Ureter (tissue), 1 donor: Measurements from ENCODE around the gene NPHS1. TPM values are rescaled to one million over a fixed set of nuclear protein-coding genes. Genes with fewer than 3 reads are reported as not detected.
A peak's percentile ranks its signal among the peaks of the same experiment; 100 is the strongest.
"Not testable (repeated sequence)": the region's sequence is repeated elsewhere in the genome, so short reads cannot be mapped to it uniquely, and the experiment has no call there.

ENCODE experiments used
- DNase-seq: peaks from one replicate; pipeline ENCODE4 v3.0.0-alpha.2; 2020; ENCODE audit warnings: low spot score
- total RNA-seq: library from RNA; stranded (reverse); gene quantifications from one replicate; pipeline ENCODE4 v1.2.4, GENCODE V29; 2023
- donor health status: DM: yes; HTN: yes; CAD: no.

Gene NPHS1, protein sequence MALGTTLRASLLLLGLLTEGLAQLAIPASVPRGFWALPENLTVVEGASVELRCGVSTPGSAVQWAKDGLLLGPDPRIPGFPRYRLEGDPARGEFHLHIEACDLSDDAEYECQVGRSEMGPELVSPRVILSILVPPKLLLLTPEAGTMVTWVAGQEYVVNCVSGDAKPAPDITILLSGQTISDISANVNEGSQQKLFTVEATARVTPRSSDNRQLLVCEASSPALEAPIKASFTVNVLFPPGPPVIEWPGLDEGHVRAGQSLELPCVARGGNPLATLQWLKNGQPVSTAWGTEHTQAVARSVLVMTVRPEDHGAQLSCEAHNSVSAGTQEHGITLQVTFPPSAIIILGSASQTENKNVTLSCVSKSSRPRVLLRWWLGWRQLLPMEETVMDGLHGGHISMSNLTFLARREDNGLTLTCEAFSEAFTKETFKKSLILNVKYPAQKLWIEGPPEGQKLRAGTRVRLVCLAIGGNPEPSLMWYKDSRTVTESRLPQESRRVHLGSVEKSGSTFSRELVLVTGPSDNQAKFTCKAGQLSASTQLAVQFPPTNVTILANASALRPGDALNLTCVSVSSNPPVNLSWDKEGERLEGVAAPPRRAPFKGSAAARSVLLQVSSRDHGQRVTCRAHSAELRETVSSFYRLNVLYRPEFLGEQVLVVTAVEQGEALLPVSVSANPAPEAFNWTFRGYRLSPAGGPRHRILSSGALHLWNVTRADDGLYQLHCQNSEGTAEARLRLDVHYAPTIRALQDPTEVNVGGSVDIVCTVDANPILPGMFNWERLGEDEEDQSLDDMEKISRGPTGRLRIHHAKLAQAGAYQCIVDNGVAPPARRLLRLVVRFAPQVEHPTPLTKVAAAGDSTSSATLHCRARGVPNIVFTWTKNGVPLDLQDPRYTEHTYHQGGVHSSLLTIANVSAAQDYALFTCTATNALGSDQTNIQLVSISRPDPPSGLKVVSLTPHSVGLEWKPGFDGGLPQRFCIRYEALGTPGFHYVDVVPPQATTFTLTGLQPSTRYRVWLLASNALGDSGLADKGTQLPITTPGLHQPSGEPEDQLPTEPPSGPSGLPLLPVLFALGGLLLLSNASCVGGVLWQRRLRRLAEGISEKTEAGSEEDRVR (N-terminal part only)
- not detected for total RNA-seq

DNA sequence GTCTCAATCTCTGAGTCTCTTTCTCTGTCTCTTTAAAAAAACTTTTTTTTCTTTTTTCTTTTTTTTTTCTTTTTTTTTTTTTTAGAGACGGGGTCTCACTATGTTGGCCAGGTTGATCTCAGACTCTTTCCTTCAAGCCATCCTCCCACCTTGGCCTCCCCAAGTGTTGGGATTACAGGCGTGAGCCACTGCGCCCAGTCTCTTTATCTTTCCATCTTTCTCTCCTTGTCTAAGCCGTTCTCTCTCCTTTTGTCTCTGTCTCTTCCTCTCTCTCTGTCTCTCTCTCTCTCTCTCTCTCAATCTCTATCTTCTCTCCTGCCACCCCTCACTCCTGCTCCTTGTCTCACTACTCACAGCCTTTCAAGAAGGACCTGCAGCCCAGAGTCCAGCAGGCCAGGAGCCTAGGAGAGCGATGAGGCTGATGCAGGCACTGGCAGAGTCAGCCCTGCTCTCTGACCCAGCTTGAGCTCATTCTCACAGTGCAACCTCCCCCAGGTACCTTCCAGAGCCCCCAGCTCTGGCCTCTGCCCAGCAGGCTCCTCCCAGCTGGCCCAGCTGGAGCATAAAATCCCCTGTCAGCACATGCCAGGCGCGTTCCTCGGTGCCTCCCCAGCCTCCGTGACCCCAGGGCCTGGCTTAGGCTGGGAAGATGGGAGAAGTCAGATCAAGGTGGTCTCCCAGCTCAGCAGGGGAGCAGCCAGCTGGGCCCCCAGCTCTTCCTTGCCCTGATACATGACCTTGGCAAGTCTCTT lies at the start of gene NPHS1:
Gene NPHS1 (minus strand): TSS at position 476 of the 752 bp plus-strand sequence. CDS start 667 bp downstream, outside the sequence.
- DNase-seq = no peak

DNA sequence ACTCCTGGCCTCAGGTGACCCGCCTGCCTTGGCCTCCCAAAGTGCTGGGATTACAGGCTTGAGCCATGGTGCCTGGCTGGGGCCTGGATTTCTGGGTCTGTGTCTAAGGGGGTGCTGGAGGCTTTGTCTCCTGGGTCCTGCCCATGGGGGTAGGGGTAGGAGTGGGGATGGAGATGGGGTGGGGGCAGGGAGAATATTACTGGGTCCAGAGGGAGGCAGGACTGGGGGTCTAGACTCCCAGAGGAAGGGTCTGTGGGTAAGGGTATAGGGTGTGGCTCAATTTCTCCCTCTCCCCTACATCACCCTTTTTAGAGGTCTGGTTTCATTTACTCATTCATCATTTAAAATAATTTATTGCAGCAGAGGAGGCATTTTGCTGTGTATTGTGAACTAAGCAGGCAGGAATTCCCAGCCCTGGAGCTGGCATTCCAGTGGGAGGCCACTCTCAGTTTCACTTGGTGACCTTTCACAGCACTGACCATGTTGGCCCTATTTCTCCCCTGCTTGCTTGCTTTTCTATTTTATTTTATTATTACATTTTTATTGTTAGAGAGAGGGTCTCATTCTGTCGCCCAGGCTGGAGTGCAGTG lies 48.8 kb upstream of the NPHS1 start:
- no peak for DNase-seq

DNA sequence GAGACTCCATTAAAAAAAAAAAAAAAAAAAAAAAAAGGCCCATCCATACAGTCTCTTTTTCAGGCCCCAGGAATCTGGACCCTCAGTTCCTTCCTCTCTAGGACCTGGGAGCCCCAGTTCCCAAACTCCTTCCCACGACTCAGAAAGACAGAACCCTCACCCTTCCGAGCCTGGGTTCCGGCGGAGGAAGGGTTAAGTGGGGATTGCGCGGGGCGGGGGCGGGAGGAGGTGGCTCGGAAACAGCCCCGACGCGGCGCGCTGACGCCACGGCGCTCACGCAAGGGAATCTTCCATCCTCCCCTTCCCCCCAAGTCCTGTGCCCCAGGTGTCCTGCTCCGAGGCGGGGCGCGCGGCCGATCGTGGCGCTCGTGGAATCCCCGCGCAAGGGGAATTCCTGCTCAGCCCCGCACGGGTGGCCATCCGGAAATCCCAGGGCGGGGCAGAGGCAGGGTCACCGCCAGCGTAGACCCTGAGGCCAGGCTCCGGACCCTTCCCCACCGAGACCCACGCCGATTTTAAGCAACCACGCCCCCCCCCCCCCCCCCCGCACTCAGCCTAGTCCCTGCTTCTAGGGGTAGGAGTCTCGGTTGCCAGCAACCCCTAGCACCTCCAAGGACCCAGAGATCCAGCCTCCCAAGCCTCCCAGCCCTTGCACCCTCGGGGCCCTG lies 47.4 kb upstream of the NPHS1 start:
- peak; percentile 83 for DNase-seq

DNA sequence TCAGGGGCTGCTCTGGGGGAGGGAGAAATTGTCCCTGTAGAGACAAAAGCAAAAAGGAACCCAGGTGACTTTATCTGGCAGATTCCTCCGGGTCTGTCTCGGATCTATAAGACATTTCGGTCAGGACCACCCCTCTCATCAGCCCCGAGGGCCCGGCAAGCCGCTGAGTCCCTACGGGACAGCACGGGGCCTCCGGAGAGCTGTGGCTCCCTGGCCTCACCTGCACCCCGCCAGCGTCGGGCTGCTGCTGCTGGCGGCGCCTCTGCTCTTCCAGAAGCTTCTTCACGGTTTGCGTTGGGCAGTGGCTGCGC lies 46.1 kb upstream of the NPHS1 start:
- no peak for DNase-seq

DNA sequence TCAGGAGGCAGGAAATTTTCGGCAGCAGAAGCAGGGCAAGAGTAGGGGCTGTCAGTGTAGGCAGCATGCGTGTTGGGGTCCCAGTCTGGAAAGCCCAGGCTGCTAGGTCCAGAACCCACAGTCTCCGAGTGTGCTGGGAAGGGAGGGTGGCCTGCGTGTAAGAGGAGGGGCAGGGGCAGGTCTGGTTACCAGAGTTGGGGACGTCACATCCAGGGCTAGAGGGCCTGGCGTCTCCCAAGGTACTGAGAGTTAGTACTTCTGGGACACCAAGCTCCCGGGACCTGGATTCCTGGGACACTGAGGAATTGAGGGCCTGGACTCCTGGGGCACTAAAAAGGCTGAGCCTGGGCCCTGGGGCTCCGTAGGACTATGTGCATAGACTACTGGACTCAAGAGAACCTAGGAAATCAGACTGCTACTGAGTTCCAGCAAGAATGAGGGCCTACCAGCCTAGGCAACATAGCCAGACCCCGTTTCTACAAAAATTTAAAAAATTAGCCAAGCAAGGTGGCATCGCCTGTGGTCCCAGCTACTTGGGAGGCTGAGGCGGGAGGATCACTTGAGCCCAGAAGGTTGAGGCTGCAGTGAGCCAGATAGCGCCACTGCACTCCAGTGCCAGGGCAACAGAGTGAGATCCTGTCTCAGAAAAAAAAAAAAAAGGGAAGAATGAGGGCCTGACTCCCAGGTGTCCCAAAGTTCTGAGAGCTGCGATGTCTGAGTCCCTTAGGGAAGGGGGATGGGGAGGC lies 45.6 kb upstream of the NPHS1 start:
- DNase-seq = no peak

DNA sequence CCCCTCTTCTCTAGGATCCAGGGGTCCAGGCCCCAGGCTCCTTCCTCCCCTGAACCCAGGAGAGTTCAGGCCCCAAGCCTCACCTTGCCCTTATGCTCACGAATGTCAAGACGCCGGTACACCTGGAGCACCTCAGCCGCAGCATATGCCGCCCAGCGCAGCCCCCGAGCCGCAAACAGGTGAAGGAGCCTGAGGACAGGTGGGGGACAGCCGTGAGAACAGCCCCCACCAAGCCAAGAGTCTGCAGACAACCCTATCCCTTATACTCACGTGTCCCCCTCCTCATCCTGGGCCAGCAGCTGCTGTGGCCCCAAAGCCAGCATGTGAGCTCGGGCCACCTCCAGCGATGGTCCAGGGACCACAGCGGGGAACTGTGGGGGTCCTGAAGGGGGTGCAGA lies 44.3 kb upstream of the NPHS1 start:
- DNase-seq = no peak

DNA sequence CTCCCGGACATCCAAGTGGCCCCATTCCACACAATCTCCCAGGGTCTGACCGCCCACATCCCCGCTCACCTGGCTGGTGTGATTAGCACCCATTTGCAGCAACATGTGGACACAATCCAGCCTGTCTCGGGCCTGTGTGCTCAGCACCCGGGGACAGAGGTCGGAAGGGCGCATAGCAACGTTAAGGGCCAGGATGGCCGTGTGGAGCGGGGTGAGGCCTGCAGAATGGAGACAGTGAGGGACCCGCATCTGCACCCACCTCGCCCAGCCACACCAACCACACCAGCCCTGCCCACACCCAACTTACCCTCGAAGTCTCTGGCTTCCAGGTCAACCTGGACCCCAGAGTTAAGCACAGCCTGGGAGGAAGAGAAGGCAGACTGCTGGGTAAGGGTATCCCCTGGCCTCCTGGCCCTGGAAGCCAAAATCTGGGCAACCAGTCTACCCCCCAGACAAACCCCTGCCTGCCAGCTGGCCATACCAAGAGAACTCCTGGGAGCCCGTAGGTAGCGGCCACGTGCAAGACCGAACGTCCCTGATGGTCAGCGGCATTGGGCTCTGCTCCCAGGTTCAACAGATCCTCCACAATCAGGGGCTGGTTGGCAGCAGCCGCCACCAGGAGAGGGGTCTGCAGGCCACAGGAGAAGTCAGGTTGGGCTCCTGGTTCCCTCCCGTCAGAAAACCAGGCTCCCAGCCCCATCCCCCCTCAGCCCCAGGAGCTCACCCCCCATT lies 43.8 kb upstream of the NPHS1 start:
- no peak for DNase-seq

DNA sequence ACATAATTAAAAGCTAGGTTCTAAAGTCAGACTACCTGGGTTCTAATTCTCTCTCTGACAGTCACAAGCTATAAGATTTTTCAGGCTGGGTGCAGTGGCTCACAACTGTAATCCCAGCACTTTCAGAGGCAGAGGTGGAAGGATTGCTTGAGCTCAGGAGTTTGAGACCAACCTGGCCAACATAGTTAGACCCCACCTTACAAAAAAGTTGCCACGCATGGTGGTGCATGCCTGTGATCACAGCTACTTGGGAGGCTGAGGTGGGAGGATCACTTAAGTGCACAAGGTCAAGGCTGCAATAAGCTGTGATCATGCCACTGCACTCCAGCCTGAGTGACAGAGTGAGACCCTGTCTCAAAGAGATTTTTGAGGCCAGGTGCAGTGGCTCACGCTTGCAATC lies 42.0 kb upstream of the NPHS1 start:
- DNase-seq = no peak

DNA sequence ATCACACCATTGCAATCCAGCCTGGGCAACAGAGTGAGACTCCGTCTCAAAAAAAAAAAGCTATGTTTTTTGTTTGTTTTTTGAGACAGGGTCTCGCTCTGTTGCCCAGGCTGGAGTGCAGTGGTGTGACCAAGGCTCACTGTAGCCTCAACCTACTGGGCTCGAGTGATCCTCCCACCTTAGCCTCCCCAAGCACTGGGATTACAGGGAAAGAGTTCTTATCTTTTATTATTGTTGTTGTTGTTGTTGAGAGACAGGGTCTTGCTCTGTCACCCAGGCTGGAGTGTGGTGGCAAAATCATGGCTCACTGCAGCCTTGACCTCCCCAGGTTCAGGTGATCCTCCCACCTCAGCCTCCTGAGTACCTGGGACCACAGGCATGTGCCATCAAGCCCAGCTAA lies 39.5 kb upstream of the NPHS1 start:
- not testable (repeated sequence) for DNase-seq

DNA sequence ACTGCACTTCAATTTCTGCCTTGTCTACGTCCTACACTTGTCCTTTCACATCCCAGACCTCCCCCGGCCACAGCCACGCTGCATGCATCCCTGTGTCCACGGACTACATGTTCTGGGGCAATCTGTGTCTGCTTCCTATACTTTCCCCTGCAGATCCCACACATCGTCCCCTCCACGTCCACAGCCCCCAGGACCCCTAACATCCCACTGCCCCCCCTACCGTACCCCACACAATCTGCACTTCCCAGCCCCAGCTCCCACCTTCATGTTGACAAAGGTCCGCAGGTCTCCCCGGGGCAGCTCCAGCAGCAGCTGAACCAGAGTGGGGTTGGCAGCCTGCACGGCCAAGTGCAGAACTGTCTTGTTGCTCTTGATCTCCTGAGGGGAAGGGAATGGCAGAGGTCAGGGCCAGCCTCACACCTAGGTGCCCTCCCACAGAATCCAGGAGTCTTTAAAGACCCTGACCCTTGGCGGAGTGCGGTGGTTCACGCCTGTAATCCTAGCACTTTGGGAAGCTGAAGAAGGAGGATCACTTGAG lies 37.9 kb upstream of the NPHS1 start:
- no peak for DNase-seq

DNA sequence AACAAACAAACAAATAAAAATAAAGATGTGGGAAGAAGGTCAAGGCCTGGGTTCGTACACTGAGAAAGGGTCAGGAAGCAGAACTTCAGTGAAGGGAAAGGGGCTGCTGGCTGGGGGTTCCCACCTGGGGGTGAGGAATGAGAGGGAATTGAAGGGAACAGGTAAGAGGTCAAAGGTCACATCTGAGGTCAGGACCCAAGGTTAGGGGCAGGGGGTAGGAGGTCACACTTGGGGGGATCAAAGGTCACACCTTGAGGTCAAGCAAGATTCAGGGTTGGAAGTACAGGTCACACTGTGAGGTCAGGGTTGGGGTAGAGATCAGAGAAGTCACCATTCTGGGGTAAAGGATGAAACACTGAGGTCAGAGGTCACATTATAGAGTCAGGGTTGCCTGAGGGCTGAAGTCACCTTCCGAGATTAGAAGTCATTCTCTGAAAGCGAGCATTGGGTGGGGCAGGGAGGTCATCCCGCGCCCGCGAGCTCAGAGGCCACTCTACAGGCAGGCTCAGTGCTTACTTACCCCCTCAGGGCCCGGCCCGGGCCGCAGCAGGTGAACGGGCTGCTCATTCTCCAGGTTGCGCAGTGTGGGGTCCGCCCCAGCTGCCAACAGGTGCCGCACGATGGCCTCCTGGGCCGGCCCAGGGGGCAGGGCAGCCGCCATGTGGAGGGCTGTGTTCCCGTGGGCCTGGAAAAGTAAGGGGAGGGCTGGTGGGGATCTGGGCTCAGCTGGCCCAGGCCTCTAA lies 37.2 kb upstream of the NPHS1 start:
- DNase-seq = no peak

DNA sequence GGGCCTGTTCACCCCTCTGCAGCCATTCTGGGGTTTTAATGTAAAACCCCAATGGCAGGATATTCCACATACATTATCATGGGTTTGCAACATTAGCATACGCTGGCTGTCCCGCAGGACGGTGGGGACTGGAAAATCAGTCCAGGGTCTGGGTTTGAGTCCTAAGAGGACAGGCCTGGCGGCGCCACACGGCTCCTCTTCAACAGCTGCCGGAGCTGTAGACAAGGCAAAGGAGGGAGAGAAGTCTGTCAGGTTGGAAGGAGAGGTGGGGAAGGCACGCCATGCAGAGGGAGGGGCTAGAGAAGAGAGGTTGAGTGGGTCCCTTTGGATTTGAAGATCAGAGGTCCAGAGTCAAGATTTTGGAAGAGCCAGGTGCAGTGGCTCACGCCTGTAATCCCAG lies 36.1 kb upstream of the NPHS1 start:
- no peak for DNase-seq

DNA sequence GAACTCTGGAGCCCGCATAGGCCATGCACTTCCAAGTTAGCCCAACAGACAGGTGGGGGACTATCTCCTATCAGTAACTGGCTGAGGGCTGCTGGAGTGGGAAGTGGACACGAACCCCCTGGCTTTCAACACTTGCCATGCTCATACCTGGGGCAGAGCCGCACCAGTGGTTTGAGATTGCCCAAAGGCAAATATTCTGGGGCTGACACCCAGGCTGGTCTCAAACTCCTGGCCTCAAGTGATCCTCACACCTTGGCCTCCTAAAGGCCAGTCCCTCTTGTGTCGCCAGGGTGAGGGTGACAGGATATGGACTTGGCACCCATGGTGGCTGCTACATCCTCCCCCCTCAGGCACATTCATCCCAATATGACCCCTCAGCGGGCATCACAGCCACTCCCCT lies 34.9 kb upstream of the NPHS1 start:
- DNase-seq = no peak

DNA sequence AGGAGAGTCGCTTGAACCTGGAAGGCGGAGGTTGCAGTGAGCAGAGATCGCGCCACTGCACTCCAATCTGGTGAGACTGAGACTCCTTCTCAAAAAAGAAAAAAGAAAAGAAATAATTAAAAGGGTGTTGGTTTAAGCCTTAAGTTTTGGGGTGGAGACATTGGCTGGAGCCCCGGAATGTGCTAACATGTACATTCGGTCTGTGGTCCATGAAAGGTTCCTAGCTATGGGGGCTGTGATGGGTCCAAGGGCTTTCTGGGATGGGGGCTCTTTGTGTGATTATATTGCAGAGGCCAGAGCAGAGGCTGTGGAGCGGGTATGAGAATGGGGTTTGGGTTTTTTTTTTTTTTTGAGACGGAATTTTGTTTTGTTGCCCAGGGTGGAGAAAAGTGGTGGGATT lies 33.6 kb upstream of the NPHS1 start:
- DNase-seq = no peak

DNA sequence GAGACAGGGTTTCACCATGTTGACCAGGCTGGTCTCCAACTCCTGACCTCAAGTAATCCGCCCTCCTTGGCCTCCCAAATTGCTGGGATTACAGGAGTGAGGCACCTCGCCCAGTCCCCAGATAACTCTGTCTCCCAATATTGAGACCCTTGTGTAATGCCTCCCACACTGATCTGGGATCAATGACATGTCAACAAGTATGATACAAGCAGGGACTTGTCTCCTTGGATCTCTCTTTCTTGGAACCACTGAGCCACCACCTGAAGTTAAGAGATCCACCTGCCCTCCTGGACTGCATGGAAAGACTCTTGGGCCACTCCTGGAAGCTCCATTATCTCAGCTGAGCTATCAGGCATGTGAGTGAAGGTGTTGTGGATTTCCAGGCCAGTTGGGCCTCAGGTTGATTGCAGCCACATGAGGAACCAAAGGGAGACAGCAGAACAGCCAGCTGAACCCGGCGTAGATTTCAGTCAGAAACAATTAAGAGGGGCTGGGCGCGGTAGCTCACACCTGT lies 33.0 kb upstream of the NPHS1 start:
- no peak for DNase-seq

DNA sequence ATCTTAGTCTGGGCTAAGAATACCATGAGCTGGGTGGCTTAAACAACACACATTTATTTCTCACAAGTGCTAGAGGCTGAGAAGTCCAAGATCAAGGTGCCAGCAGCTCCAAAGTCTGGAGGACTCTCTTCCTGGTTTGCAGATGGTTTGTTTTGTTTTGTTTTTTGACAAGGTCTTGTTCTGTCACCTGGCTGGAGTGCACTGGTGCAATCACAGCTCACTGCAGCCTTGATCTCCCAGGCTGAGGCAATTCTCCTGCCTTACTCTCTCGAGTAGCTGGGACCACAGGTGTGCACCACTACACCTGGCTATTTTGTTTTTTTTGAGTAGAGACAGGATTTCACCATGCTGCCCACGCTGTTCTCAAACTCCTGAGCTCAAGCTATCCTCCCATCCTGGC lies 31.6 kb upstream of the NPHS1 start:
- no peak for DNase-seq

DNA sequence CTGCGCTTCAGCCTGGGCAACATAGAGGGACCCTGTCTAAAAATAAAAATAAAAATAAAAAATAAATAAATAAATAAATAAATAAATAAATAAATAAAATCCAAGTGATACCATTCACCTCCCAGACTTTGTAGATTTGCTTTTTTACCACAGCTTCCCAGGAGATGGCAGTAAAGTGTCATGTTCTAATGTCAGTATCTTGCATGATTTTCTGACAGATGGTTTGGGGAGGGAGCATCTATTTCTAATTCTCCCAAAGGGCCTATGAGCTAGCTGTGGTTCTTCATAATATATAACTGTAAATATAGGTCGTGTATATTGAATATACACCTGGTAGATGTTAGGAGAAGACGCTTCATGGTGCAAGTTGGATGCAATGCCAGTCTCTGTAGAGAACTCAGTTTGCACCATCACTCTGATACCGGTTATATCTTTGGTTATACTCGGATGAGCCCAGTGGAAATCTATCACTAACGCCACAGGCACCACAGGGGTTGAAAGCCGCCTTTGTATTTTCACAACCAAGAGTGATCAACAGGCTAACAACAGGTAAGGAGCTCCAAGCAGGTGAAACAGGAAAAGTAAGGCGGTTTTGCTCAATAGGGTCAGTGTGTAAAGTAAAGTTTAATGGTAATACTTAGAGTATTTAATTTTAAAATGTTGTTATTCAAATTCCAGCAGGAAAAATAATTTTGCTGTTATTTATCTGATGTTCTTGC lies 30.0 kb upstream of the NPHS1 start:
- DNase-seq = peak; percentile 65
